ENCODE data around the gene APPBP2.
A peak's percentile ranks its signal among the peaks of the same experiment; 100 is the strongest.
"Not testable (repeated sequence)": the region's sequence is repeated elsewhere in the genome, so short reads cannot be mapped to it uniquely, and the experiment has no call there.

The APPBP2 gene

DNA sequence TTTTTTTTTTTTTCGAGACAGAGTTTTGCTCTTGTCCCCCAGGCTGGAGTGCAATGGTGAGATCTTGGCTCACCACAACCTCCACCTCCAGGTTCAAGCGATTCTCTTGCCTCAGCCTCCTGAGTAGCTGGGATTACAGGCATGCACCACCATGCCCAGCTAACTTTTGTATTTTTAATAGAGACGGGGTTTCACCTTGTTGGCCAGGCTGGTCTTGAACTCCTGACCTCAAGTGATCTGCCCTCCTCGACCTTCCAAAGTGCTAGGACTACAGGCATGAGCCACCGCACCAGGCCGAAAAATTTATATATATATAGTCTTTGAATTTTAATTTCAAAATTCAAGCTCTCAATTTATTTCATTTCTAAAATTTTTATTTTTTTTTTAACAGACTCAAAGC lies 97.6 kb downstream of the APPBP2 start:
- not testable (repeated sequence) for DNase-seq

DNA sequence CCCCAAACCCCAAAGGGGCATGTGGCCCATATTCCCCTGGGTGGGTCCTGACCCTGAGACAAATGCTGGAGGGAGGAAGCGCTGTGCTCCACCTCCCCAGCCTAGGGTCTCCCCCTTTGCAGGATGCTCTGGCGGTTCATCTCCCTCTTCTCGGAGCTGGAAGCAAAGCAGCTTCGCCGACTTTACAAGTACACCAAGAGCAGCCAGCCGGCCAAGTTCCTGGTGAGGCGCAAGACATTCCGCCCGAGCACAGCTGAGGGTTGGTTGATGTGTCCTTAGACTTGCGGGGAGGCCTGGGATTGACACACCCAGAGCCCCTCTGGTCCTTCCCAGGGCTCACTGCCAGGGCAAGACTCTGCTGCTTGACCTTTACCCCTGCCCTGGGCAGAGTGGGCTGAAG lies 99.4 kb downstream of the APPBP2 start:
- no peak for DNase-seq

DNA sequence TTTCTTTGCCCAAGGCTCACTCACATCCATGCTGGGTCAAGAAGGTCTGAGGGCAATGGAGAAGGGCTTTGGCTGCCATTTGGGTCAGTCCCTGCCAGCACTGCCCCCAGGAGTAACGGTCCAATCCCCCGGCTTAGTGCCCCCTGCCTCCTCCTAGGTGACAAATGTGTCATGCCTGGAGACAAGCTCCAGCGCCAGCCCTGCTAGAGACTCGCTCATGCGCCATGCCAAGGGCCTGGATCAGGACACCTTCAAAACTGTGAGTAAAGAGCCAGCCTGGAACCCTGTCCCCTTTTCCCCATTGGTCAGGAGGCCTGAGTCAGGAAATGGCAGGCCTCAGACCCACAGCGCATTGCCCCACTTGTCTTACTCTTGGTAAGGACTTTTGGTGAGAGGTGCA lies 100.4 kb downstream of the APPBP2 start:
- DNase-seq, result no peak

DNA sequence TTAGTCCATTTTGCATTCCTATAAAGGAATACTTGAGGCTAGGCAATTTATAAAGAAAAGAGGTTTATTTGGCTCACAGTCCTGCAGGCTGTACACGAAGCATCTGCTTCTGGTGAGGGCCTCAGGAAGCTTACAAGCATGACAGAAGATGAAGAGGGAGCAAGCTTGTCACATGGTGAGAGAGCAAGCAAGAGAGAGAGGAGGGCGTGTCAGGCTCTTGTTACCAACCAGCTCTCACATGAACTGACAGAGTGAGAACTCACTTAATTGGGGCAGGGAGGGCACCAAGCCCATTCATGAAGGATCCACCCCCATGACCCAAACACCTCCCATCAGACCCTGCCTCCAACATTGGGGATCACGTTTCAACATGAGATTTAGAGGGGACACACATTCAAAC lies 102.2 kb downstream of the APPBP2 start:
- no peak for DNase-seq

DNA sequence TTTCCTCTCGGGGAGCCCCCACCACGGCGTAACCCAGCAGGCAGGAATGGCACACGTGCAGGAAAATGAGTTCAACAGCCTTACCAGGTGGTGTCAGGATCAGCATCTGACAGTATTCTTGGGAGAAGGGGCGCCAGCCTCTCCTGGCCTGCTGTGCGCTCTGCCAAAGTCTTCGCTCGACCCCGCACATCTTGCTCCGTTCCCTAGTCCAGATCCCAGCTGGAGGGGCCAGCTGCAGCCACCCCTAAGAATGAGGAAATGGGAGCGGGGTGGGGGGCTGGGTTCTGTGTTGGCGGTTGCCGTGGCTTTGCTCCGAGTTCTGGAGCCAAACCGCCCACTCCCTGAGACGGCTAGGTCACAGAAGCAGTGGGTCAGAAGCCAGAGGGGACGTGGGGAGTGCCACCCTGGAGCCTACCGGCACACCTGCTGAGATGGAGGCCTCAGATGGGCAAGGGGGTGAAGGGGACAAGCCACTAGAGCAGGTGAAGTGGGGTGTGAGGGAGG lies 103.8 kb downstream of the APPBP2 start, which contains the start of gene CHCT1:
CHCT1 (plus strand) TSS at position 328 of the 504 bp plus-strand sequence; CDS start at position 432, 104 bp downstream.
- DNase-seq, result no peak

DNA sequence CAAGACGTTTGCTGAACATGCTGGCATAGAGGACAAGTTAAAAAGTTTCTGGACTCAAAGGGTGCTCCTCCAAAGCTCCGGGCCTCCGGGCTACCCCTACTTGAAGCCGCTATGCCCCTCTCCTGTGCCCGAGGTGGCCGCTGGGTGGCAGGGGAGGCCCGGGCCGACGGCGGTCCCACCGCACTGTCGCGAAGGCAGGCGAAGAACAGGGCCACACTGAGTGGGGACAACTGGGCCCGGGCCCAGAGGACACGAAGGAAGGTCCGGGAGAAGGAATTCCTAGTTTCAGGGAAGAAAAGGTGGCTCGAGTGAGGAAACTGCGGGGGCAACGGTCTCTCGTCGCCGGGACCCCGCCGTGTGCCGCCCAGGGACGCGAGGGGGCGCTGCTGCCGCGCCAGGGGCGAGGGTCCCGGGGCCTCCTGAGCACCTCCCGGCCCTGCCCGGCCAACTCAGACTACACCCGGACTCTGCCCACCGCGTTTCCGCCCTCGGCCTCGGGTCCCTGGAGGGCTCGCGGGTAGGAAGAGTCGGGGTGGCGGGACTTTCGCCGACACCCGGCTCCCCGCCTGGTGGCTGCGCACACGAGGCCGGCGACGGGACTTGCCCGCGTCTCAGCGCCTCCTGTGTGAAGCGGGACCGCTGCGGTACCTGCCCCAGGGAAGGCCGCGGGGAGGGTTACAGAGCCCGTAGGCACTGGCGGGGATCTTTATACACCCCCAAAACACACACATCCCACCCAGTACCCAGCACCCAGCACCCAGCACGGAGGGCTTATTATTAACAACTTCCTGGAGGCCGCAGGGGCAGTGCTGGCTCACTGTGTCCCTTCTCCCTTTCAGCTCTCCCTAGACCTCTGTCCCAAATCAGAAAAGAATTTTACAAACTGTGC lies 104.5 kb downstream of the APPBP2 start:
- DNase-seq, result peak; percentile 84

DNA sequence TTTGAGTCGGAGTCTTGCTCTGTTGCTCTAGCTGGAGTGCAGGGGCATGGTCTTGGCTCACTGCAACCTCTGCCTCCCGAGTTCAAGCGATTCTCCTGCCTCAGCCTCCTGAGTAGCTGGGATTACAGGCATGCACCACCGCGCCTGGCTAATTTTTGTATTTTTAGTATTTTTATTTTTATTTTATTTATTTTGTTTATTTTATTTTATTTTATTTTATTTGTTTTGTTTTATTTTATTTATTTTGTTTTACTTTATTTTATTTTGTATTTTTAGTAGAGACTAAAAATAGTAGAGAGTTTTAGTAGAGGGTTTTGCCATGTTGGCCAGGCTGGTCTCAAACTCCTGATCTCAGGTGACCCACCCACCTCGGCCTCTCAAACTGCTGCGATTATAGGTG lies 106.2 kb downstream of the APPBP2 start:
- not testable (repeated sequence) for DNase-seq

DNA sequence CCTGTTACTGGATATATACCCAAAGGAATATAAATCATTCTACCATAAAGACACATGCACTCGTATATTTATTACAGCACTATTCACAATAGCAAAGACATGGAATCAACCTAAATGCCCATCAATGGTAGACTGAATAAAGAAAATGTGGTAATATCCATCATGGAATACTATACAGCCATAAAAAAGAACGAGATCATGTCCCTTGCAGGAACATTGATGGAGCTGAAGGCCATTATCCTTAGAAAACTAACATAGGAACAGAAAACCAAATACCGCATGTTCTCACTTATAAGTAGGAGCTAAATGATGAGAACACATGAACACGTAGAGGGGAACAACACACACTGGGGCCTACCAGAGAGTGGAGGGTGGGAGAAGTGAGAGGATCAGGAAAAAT lies 107.0 kb downstream of the APPBP2 start:
- not testable (repeated sequence) for DNase-seq

DNA sequence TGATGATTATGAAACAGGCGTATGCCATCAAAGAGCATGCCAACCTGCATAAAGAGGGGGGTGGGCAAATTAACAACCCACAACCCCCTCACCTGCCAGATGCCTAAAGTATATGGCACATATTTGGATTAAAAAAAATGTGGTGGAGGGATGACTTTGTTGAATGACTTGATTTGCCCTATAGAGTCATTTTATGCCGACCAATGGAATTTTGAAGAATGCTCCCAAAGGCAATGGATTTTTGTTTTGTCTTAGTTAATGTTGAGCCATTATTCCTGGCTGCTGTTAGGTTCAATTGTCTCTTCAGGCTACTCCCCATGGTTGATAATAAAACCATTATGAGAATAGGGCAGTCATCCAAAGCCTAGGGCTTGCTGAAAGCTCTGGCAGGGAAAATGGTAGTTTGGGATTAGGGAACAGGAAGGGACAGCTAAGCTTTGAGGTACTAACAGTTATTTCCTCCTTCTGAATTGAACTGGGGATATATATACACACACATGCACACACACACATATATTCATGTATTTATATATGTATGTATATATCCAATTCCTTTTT lies 109.6 kb downstream of the APPBP2 start:
- DNase-seq, result no peak

DNA sequence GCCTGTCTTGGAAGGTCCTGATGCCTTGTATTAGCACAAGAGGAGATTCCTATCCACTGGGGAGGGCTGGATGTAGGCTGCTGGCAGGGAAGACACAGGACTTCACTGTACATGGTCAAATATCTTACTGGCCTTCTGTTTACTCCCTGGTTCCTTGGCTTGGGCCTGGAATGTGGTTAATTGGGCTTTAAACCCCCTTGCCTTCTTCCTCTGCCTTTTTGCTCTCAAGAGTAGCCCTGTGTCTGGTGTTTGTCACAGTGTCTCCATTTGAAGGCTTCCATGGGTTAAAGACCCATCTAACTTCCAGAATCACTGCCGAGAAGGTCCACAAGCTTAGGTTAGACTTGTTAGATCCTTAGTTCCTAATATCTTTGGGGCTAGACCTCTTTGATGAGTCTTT lies 110.9 kb downstream of the APPBP2 start:
- DNase-seq, result no peak

DNA sequence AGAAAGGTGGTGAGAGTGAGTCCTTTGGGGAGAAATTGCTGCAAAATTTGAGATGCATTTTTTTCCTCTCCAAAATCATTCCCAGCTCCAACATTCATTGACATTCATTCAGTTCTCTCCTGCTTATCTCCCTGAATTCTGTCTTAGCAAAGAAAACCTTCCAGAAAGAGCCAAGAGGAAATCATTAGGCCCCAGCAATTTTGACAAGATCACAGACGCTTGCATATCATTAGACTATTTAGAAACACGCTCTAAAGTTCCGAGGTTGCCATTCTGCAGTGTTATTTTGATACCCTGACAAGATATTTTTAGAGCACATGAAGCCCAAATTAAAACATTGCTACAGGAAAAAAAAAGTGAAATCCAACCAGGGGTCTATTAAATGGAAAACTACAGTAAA lies 113.3 kb downstream of the APPBP2 start:
- DNase-seq, result no peak

DNA sequence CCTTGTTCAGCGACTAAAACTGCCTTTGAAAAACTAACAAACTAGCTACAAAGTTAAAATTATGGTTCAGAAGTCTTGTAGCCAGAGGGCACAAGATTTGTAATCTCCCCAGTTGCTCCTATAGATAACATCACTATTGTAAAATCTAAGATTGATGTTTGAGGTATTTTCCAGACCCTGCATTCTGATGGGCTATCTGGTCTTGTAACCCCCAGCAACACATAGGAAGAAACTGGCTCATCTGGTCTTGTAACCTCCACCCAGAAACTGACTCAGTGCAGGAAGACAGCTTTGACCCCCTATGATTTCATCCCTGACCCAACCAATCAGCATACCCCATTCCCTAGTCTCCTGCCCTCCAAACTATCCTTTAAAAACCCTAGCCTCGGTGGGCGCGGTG lies 116.0 kb downstream of the APPBP2 start:
- no peak for DNase-seq

DNA sequence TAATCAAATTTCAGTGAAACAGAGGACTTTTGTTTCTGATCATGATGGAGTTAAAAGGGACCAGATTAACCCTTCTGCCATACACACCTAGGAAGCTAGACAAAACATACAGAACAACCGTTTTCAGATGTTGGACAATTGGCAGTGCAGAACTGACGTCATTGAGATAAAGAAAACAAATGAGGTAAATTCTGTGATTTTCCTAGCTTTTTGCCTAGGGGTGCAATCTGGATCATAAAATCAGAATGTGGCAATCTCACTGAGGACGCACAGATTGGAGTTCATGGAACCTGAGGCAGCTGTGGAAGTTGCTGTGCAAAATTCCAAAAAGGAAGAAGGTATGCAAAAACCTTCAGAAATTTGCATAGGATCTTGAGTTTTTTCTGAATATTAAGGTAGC lies 119.2 kb downstream of the APPBP2 start:
- DNase-seq, result no peak

DNA sequence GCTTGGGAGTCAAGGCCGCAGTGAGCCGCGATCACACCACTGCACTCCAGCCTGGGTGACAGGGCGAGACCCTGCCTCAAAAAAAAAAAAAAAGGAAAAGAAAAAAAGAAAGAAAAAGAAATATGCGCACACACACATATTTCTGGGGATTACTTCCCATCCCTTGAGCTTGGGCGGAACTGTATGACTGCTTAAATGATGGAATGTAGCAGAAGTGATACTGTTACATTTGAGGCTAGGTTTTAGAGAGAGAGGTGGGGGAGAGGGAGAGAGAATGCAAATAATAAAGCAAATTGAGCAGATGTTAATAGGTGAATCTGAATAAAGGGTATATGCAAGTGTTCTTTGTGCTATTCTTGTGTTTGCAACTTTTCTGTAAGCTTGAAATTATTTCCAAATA lies 122.1 kb downstream of the APPBP2 start:
- no peak for DNase-seq

DNA sequence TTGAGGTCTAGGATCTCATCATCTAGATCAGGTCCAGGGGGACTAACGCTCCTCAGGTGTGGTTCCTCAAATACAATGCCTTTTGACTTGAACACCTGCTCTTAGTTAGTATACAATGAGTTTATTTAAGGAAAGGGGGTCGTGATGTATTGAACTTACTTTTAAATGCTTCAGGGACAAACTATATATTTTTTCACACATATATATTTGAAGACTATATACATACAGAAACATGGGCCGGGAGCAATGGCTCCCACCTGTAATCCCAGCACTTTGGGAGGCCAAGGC lies 122.6 kb downstream of the APPBP2 start:
- DNase-seq, result no peak

DNA sequence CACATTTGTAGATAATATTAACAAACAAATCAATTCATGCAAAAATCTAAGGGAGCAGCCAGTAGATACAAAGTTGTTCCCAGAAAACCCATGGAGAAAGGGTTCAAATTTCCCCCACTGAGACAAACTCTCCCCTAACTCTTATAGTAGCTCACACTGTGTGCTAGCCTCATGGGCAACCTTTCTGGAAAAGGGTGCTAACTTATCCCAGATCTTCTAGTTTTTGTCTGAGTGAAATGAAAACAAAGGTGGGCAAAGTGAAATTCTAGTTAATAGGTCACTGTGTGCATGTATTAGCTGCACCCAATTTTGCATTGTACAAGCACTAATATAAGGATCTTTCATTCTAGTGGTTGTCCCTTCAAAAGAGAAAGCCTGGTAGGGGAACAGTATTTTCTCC lies 124.2 kb downstream of the APPBP2 start:
- DNase-seq, result no peak

DNA sequence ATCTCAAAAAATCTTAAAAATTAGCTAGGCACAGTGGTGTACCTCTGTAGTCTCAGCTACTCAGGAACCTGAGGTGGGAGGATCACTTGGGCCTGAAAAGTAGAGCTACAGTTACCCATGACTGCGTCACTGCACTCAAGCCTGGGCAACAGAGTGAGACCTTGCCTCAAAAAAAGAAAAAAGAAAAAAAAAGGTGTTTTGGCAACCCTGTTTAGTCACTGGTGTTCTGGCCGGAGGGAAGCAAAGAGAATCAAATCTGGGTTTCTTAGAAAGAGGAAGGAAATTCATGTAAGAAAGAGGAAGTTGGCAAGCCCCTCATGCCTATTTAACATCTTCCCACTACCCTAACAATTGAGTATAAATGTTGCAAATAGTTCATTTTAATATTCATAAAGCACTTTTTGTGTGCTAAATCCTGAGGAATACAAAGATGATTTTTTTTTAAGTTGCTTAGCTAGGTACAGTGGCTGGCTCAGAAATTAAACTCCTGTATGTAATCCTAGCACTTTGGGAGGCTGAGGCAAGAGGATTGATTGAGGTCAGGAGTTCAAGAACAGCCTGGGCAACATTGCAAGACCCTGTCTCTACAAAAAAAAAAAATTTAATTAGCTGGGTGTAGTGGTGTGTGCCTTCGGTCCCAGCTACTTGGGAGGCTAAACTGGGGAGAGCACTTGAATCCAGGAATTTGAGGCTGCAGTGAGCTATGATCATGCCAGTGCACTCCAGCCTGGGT lies 127.6 kb downstream of the APPBP2 start:
- no peak for DNase-seq

DNA sequence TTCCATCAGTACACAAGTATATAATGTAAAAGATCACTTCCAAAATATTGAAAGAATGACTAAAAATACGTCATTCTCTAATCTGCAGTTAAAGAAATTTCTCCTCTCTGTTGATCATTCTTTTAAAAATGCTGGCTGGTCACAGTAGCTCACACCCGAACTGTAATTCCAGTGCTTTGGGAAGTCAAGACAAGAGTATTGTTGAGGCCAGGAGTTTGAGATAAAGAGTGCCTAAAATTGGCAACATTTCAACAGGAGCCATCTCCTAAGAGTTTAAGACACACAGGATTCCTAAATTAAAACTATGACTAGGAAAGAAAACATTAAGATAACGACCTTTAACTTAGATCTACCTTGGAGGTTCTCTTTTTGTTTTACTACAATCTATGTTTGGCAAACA lies 129.6 kb downstream of the APPBP2 start:
- no peak for DNase-seq

DNA sequence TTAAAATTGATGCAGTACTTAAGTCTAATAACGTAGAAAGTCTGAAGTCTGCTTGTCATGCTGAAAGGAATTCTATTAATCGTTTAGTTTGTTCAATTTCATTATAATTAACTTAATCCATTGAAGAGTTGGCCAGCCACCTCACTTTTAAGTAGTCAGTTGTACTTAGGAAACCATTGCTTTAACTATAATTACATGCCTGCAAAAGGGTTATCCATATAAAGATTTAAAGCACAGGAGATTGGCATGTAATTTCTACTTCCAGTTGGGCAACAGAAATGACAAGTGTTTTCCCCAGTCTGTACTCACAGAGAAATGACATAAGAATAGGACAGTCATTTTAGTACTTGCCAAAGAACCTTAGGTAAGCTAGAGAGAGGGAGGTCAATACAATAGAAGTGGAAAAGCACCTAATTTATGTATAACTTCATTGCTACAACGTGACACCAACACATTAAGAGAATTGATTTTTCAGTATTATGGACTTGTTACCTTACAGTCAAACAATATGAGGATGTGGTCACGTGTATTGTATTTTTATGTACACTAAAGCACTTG lies 130.5 kb downstream of the APPBP2 start:
- DNase-seq, result peak; percentile 61

DNA sequence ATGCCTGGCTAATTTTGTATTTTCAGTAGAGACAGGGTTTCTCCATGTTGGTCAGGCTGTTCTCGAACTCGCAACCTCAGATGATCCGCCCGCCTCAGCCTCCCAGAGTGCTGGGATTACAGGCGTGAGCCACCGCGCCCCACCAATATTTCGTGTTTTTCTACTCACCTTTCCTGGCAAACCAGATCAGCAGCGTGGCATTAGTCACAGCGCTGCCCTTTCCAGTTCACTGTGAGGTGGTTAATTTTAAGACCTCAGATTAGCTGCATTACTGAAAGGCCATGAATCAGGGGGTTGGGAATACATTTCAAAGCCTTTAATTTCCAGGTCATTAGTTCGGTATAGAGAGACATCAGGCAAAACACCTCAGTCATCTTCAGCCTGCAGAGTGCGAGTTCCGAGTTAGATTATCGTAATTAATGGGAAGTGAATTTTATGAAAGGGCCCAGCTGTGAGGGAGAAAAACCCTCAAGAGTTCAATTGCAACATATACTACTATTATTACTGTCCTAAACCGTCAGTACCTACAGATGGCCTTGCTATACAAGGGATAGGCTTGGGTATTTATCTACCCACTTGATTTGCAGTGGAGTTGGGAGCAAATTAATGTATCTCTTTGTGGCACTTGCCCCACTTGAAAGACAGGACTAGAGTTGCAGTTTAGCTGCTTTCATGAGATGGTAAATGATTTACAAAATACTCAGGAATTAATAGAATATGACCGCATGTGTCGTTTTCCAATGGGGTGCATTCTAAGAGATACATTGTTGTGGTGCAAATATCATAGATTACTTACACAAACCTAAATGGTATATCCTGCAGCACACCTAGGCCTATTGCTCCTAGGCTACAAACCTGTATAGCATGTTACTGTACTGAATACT lies 132.0 kb downstream of the APPBP2 start:
- DNase-seq, result no peak
